ENCODE data around the gene B4GALNT4. TPM values are rescaled to one million over a fixed set of nuclear protein-coding genes. Genes with fewer than 3 reads are reported as not detected.
"Not testable (repeated sequence)": the region's sequence is repeated elsewhere in the genome, so short reads cannot be mapped to it uniquely, and the experiment has no call there.

Gene B4GALNT4
- total RNA-seq, 1 experiment from 2014 or later, result 1.9 TPM

GRCh38 chr11:359181-359714 lies 10.1 kb upstream of the B4GALNT4 start:
- peaks cover under 1% of the 10 kb centered on the region for H3K4me1 Mint-ChIP-seq (ENCODE audit: low read depth, unreplicated experiment)

GRCh38 chr11:360326-361280 lies 8.7 kb upstream of the B4GALNT4 start:
- no peak overlapping the region for H3K4me3 Mint-ChIP-seq (ENCODE audit: low read depth, unreplicated experiment)
- H3K9me3 Mint-ChIP-seq (ENCODE audit: low read depth, unreplicated experiment), result peaks cover 5% of the 10 kb centered on the region
- CTCF ChIA-PET, result interaction anchor here (0.7 kb wide), 1 partner anchor 15 kb away, joined by 7 read pairs; no protein-coding TSS in a partner anchor
- BruUV-seq (replicated peaks), result no TSS peak
- intact Hi-C loops (cut with micrococcal nuclease; ENCODE audit: unreplicated experiment), result no loop called here
- H3K4me1 Mint-ChIP-seq (ENCODE audit: low read depth, unreplicated experiment), result peaks cover 8% of the 10 kb centered on the region
- DNase-seq, result no peak
- peaks cover 16% of the 10 kb centered on the region for H3K27me3 Mint-ChIP-seq (ENCODE audit: unreplicated experiment)
- TF ChIP-seq CTCF (IDR thresholded peaks at IDR 0.05; ENCODE audit: unreplicated experiment), result no peak
- H3K36me3 Mint-ChIP-seq (ENCODE audit: insufficient read depth, unreplicated experiment), result peaks cover 5% of the 10 kb centered on the region
- no peak overlapping the region for H3K27ac Mint-ChIP-seq (ENCODE audit: unreplicated experiment)

More at GRCh38 chr11:359181-359714, 10.1 kb upstream of the B4GALNT4 start:
- DNase-seq, result no peak
- Mint-ChIP-seq H3K4me3 (ENCODE audit: low read depth, unreplicated experiment) (no peak overlapping the region), H3K27ac (ENCODE audit: unreplicated experiment) (no peak overlapping the region), H3K9me3 (ENCODE audit: low read depth, unreplicated experiment) (peaks cover 5% of the 10 kb centered on the region), H3K36me3 (ENCODE audit: insufficient read depth, unreplicated experiment) (no peaks in the 10 kb centered on the region), H3K27me3 (ENCODE audit: unreplicated experiment) (peaks cover 16% of the 10 kb centered on the region)
- BruUV-seq (replicated peaks), result no TSS peak
- intact Hi-C loops (cut with micrococcal nuclease; ENCODE audit: unreplicated experiment), result loop anchor here (5.0 to 10.0 kb wide), 2 partner anchors 54 to 158 kb away; partner anchors contain the start of gene IFITM2
- TF ChIP-seq CTCF (IDR thresholded peaks at IDR 0.05; ENCODE audit: unreplicated experiment), result no peak
- CTCF ChIA-PET, result no interaction called here

GRCh38 chr11:362642-363442 lies 6.5 kb upstream of the B4GALNT4 start:
- no peak overlapping the region for H3K27ac Mint-ChIP-seq (ENCODE audit: unreplicated experiment)
- CTCF ChIA-PET, result interaction anchor here (0.6 to 1.0 kb wide), 2 partner anchors 23 to 143 kb away, joined by 3 to 8 read pairs; no protein-coding TSS in a partner anchor
- TF ChIP-seq CTCF (IDR thresholded peaks at IDR 0.05; ENCODE audit: unreplicated experiment), result no peak
- H3K9me3 Mint-ChIP-seq (ENCODE audit: low read depth, unreplicated experiment), result peaks cover 5% of the 10 kb centered on the region
- H3K36me3 Mint-ChIP-seq (ENCODE audit: insufficient read depth, unreplicated experiment), result peaks cover 5% of the 10 kb centered on the region
- peaks cover 8% of the 10 kb centered on the region for H3K4me1 Mint-ChIP-seq (ENCODE audit: low read depth, unreplicated experiment)
- H3K4me3 Mint-ChIP-seq (ENCODE audit: low read depth, unreplicated experiment), result no peak overlapping the region
- intact Hi-C loops (cut with micrococcal nuclease; ENCODE audit: unreplicated experiment), result no loop called here
- H3K27me3 Mint-ChIP-seq (ENCODE audit: unreplicated experiment), result peaks cover 37% of the 10 kb centered on the region
- no TSS peak for BruUV-seq (replicated peaks)
- DNase-seq, result no peak

- H3K4me1 Mint-ChIP-seq (ENCODE audit: low read depth, unreplicated experiment); H3K9me3 Mint-ChIP-seq (ENCODE audit: low read depth, unreplicated experiment); DNase-seq; intact Hi-C loops (cut with micrococcal nuclease; ENCODE audit: unreplicated experiment); H3K4me3 Mint-ChIP-seq (ENCODE audit: low read depth, unreplicated experiment); BruUV-seq (replicated peaks); H3K27ac Mint-ChIP-seq (ENCODE audit: unreplicated experiment); H3K36me3 Mint-ChIP-seq (ENCODE audit: insufficient read depth, unreplicated experiment): not testable (repeated sequence)
- peaks cover 43% of the 10 kb centered on the region for H3K27me3 Mint-ChIP-seq (ENCODE audit: unreplicated experiment)
- CTCF ChIA-PET, result interaction anchor here (0.6 to 1.0 kb wide), 3 partner anchors 22 to 496 kb away, joined by 3 to 8 read pairs (median 4); no protein-coding TSS in a partner anchor
Measured at GRCh38 chr11:363443-363805, 5.9 kb upstream of the B4GALNT4 start.
